ENCODE results near the gene SMURF1.

DNA sequence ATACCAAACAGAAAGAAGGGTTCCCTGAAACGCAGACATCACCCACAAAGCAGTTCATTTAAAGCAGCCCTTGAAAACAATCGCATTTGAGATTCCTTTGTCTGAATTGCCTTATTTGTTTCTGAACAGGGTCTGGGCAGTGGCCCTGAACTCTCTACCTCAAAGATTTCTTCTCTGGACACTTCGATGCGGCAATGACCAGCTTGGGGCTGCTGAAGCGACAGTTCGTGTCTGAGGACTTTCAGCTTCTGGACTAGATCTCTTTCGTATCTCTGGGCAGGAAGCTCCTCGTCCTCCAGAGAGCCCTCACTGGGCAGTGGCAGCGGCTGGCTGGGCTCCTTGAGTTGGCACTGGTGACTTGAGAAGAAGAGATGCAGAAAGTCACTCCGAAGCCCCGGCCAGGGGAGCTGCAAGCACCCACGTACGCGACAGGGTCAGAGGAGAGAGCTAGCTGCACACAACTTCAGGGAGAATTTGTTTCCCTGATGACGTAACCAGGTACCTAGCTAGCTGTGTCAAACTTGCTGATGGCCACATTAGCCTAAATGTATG, 96.3 kb downstream of the SMURF1 start:
- TF ChIP-seq, protein P1, sequence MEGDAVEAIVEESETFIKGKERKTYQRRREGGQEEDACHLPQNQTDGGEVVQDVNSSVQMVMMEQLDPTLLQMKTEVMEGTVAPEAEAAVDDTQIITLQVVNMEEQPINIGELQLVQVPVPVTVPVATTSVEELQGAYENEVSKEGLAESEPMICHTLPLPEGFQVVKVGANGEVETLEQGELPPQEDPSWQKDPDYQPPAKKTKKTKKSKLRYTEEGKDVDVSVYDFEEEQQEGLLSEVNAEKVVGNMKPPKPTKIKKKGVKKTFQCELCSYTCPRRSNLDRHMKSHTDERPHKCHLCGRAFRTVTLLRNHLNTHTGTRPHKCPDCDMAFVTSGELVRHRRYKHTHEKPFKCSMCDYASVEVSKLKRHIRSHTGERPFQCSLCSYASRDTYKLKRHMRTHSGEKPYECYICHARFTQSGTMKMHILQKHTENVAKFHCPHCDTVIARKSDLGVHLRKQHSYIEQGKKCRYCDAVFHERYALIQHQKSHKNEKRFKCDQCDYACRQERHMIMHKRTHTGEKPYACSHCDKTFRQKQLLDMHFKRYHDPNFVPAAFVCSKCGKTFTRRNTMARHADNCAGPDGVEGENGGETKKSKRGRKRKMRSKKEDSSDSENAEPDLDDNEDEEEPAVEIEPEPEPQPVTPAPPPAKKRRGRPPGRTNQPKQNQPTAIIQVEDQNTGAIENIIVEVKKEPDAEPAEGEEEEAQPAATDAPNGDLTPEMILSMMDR (IDR thresholded peaks at IDR 0.05; ENCODE audit: poor library complexity, severe bottlenecking) = no peak
- TF ChIP-seq, protein P2, sequence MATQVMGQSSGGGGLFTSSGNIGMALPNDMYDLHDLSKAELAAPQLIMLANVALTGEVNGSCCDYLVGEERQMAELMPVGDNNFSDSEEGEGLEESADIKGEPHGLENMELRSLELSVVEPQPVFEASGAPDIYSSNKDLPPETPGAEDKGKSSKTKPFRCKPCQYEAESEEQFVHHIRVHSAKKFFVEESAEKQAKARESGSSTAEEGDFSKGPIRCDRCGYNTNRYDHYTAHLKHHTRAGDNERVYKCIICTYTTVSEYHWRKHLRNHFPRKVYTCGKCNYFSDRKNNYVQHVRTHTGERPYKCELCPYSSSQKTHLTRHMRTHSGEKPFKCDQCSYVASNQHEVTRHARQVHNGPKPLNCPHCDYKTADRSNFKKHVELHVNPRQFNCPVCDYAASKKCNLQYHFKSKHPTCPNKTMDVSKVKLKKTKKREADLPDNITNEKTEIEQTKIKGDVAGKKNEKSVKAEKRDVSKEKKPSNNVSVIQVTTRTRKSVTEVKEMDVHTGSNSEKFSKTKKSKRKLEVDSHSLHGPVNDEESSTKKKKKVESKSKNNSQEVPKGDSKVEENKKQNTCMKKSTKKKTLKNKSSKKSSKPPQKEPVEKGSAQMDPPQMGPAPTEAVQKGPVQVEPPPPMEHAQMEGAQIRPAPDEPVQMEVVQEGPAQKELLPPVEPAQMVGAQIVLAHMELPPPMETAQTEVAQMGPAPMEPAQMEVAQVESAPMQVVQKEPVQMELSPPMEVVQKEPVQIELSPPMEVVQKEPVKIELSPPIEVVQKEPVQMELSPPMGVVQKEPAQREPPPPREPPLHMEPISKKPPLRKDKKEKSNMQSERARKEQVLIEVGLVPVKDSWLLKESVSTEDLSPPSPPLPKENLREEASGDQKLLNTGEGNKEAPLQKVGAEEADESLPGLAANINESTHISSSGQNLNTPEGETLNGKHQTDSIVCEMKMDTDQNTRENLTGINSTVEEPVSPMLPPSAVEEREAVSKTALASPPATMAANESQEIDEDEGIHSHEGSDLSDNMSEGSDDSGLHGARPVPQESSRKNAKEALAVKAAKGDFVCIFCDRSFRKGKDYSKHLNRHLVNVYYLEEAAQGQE (IDR thresholded peaks at IDR 0.05; ENCODE audit: borderline replicate concordance) = no peak
- TF ChIP-seq POLR2AphosphoS5 (IDR thresholded peaks at IDR 0.05) (no peak), TAF1 (IDR thresholded peaks at IDR 0.05; ENCODE audit: low read depth) (no peak)
